Epithelial cell of esophagus (primary cell): Measurements from ENCODE around the gene TGFBR2.

Experiments used
- DNase-seq: peaks from one replicate; pipeline ENCODE4 v3.0.0; 2010; ENCODE audit warnings: low read depth
- H3K4me3 ChIP-seq: 2 replicates; pipeline ENCODE4 v1.5.1; 2011; ENCODE audit warnings: mild to moderate bottlenecking, low read length, control low read depth
- CTCF ChIP-seq: IDR thresholded peaks from 2 replicates; pipeline ENCODE4 v1.5.1; 2011; ENCODE audit warnings: low read depth, mild to moderate bottlenecking, low read length, control low read depth, inconsistent platforms; ENCODE audit not compliant: insufficient read depth; ENCODE audit errors: missing control alignments

TGFBR2 gene

DNA sequence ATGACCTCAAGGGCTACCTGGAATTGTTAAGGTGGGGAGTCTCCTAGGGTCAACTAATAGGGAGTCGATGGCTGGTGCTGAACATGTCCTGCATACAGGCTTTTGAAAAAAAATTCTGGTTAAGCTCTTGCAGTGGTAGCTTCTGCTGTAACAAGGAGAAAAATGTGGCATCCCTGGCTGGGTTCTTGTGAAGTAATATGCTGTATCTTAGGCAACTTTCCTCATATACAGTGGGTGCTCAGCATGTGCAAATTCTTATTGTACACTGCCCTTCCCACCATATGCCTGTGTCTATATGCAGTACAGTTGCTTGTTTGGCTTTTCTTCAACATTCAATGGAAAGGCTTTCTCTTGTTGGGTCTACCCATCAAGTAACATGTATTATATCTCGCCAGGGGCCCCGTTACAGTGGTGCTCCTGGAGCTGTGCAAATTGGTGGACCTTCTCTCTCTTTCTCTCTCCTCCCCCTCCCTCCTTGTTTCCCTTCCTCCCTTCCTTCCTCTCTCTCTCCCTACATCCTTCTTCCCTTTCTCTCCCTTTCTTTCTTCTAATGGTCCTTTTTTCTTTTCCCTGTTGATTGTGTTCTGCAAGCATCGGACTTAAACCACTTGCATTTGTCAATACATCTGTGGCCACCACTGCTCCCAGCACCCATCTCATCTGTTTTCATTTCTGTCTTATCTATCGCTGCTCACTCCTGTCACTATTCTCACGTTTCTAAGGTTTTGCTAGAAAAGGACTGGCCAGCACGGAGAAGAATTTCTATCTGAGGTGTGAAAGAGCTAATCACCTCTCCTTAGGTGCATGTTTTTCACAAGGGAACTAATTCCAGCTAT, 35.2 kb downstream of the TGFBR2 start:
- TF ChIP-seq CTCF, result no peak
- no peak for DNase-seq
- H3K4me3 ChIP-seq, result no peak overlapping the region

GRCh38 chr3:30642849-30643361, 36.5 kb downstream of the TGFBR2 start:
- no peak for DNase-seq
- no peak for TF ChIP-seq CTCF
- H3K4me3 ChIP-seq, result no peak overlapping the region

DNA sequence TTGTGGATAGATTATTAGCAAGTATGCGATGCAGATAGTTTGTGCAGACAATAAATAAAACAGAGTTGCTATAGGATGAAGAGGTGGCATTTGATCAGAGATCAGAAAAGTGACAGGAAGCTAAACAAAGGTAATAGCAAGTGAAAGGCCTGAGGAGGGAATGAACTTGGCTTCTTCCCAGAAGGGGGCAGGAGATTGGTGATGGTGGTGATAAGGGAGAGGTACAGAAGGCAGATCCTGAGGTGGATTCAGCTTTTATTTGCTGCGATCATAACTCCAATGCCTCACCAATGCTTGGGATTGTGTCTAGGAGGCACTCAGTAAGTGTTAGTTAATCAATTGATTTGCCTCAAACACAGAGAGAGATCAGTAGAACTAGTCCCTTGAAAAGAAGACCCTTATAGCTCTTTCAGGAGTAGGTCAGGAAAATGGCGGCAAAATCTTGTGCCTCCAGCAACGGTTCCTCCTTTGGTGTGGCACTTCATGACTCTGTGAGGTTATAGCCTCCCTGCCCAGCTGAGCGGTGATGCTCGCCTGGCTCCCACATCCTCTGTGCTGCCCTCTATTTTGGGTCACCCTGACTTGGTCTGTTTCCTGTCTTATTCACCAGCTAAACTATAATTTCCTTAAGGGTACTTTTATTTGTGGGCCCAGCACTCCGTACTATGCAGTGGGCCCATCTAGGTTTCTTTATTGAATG, 37.5 kb downstream of the TGFBR2 start:
- no peak for DNase-seq
- TF ChIP-seq CTCF, result no peak
- H3K4me3 ChIP-seq, result no peak overlapping the region

DNA sequence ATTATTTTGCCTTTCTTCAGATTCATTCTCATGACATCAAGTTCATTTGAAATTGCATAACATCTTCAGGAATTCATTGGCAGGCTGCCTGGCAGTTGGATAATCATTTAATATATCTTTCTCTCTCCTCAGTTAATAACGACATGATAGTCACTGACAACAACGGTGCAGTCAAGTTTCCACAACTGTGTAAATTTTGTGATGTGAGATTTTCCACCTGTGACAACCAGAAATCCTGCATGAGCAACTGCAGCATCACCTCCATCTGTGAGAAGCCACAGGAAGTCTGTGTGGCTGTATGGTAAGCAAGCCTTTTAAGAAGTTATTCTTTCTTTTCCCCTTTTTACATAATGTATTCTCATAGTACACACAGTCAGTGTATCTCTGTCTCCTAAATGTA, 38.2 kb downstream of the TGFBR2 start:
- peak; percentile 60 for DNase-seq
- H3K4me3 ChIP-seq, result no peak overlapping the region

GRCh38 chr3:30645077-30645476, 38.7 kb downstream of the TGFBR2 start:
- DNase-seq, result no peak
- TF ChIP-seq CTCF, result no peak
- H3K4me3 ChIP-seq, result no peak overlapping the region

More for the DNA sequence above, 38.2 kb downstream of the TGFBR2 start:
- TF ChIP-seq CTCF, result no peak

DNA sequence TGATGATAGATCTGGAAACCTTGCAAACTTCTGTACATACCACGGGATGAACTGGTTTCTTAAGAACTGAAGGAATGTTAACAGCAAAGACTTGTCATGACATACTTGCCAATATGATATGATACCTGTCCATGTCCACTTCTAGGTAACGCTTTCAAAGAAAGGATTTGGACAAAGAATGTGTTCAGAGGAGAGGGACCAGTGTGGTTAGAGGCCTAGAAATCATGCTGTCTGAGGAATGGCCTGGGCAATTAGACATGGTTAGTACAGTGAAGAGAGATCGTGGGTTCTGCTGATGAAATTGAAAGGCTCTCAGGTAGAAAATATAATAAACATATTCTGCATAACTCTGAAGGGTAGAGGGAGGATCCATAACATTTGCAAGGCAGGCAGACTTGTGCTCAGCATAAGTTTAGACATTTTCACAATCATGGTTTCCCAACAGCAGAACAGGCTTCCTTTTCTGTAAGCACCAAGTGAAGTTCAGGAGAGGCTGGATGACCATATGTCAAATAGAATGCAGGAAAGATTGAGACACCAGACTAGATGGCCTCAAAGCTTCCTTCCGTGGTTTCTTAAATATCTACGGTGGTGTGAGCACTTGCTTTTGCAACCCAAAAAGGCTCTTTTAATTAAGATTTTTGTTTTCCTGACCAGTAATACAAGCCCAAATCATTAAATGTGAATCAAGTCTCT, 39.9 kb downstream of the TGFBR2 start:
- no peak overlapping the region for H3K4me3 ChIP-seq
- DNase-seq, result no peak
- TF ChIP-seq CTCF, result no peak
